SK-N-SH (cell line): ENCODE measurements around the gene ORC4. TPM values are rescaled to one million over a fixed set of nuclear protein-coding genes. Genes with fewer than 3 reads are reported as not detected.

Source experiments
- CTCF ChIA-PET: fragments of 300-600, 350-600 bp; formaldehyde crosslinking; extraction: SDS; loops from one replicate; lab custom pipeline; 2021; lab: Yijun Ruan, JAX
- POLR2A ChIA-PET: fragments of 350-600 bp; sonication (Branson Sonifier 250); formaldehyde crosslinking; extraction: SDS; loops from one replicate; lab custom pipeline; 2020; ENCODE audit warnings: antibody characterized with exemption, inconsistent platforms; lab: Yijun Ruan, JAX
- DNase-seq: peaks from one replicate; pipeline ENCODE4 v3.0.0; 2012
- H2AFZ ChIP-seq: fragments of 200-600 bp; sonication (generic); 2 replicates; pipeline ENCODE4 v1.8.1; 2016; ENCODE audit warnings: antibody characterized with exemption, mild to moderate bottlenecking, low read depth
- H3F3A ChIP-seq: fragments of 200-600 bp; sonication (generic); replicated peaks from 2 replicates; pipeline ENCODE3; 2016; ENCODE audit warnings: antibody characterized with exemption, mild to moderate bottlenecking; ENCODE audit not compliant: insufficient read depth
- H3K27ac ChIP-seq, 2 experiments: fragments of 200-500 bp in 1 of 2; fragments of 200-600 bp in 1 of 2; sonication (Bioruptor generic) in 1 of 2; sonication (generic), shearing (Covaris generic) in 1 of 2; 2 replicates each; pipeline versions ENCODE4 v1.5.1 to v1.6.1; 2014 to 2016; ENCODE audit warnings: low read depth in 2 of 2, inconsistent platforms in 1 of 2, low read length in 1 of 2, mild to moderate bottlenecking in 1 of 2, mixed read lengths in 1 of 2
- H3K27me3 ChIP-seq: fragments of 200-600 bp; sonication (generic), shearing (Covaris generic); 2 replicates; pipeline ENCODE4 v1.6.1; 2016; ENCODE audit warnings: mixed run types; ENCODE audit not compliant: insufficient read depth
- H3K36me3 ChIP-seq, 2 experiments: fragments of 200-500 bp in 1 of 2; fragments of 200-600 bp in 1 of 2; sonication (Bioruptor generic) in 1 of 2; sonication (generic) in 1 of 2; replicated peaks in 1 of 2; 2 replicates each; pipeline versions ENCODE3 to v1.5.1; 2014 to 2016; ENCODE audit warnings: low read length in 1 of 2, mild to moderate bottlenecking in 1 of 2; ENCODE audit not compliant: insufficient read depth in 2 of 2, control insufficient read depth in 1 of 2
- H3K4me1 ChIP-seq, 2 experiments: fragments of 200-500 bp in 1 of 2; fragments of 200-600 bp in 1 of 2; sonication (Bioruptor generic) in 1 of 2; sonication (generic), shearing (Covaris generic) in 1 of 2; 2 replicates each; pipeline versions ENCODE4 v1.5.1 to v1.6.1; 2014 to 2016; ENCODE audit warnings: low read depth in 1 of 2, low read length in 1 of 2, mixed run types in 1 of 2; ENCODE audit not compliant: insufficient read depth in 2 of 2, control insufficient read depth in 1 of 2
- H3K4me2 ChIP-seq: fragments of 200-600 bp; sonication (generic), shearing (Covaris generic); 2 replicates; pipeline ENCODE4 v1.6.1; 2017; ENCODE audit warnings: mixed run types
- H3K4me3 ChIP-seq, 2 experiments: fragments of 200-500 bp in 1 of 2; fragments of 200-600 bp in 1 of 2; sonication (Bioruptor generic) in 1 of 2; sonication (generic), shearing (Covaris generic) in 1 of 2; 2 replicates each; pipeline versions ENCODE4 v1.5.1 to v1.8.1; 2014 to 2016; ENCODE audit warnings: low read depth in 2 of 2, inconsistent platforms in 1 of 2, low read length in 1 of 2, mild to moderate bottlenecking in 1 of 2, mixed read lengths in 1 of 2, moderate library complexity in 1 of 2
- H3K79me2 ChIP-seq: fragments of 200-600 bp; sonication (generic); 2 replicates; pipeline ENCODE4 v1.8.1; 2017; ENCODE audit warnings: mild to moderate bottlenecking; ENCODE audit not compliant: insufficient read depth
- H3K9ac ChIP-seq: fragments of 200-600 bp; sonication (generic); 2 replicates; pipeline ENCODE4 v1.6.1; 2017; ENCODE audit warnings: mixed run types
- H3K9me2 ChIP-seq: fragments of 200-600 bp; sonication (generic); 2 replicates; pipeline ENCODE4 v1.6.1; 2017; ENCODE audit warnings: mixed run types
- H3K9me3 ChIP-seq: fragments of 200-600 bp; sonication (generic); 2 replicates; pipeline ENCODE4 v1.6.1; 2017; ENCODE audit warnings: mixed run types, mild to moderate bottlenecking, moderate library complexity
- H4K20me1 ChIP-seq: fragments of 200-600 bp; sonication (generic); 2 replicates; pipeline ENCODE4 v1.6.1; 2017; ENCODE audit warnings: mild to moderate bottlenecking, mixed run types; ENCODE audit not compliant: insufficient read depth
- CHD2 ChIP-seq: fragments of 150-350 bp; IDR thresholded peaks from 2 replicates; pipeline ENCODE4 v1.6.1; 2018; ENCODE audit warnings: low read length; ENCODE audit not compliant: partially characterized antibody
- CTCF ChIP-seq: fragments of 200-600 bp; sonication (generic); IDR thresholded peaks from 2 replicates; pipeline ENCODE4 v1.6.1; 2017; ENCODE audit warnings: antibody characterized with exemption, mild to moderate bottlenecking, moderate library complexity
- GABPA ChIP-seq: IDR thresholded peaks from 2 replicates; pipeline ENCODE4 v1.4.0; 2012; ENCODE audit warnings: low read depth, mild to moderate bottlenecking
- MAX ChIP-seq: IDR thresholded peaks from 2 replicates; pipeline ENCODE4 v1.4.0; 2012; ENCODE audit warnings: low read depth
- NRF1 ChIP-seq: IDR thresholded peaks from 2 replicates; pipeline ENCODE4 v1.6.1; 2012; ENCODE audit warnings: low read depth, mild to moderate bottlenecking, low read length
- POLR2AphosphoS5 ChIP-seq: IDR thresholded peaks from 2 replicates; pipeline ENCODE4 v1.6.1; 2012; ENCODE audit warnings: low read depth, low read length
- RAD21 ChIP-seq: IDR thresholded peaks from 2 replicates; pipeline ENCODE4 v1.6.1; 2012; ENCODE audit warnings: mild to moderate bottlenecking, low read length
- RCOR1 ChIP-seq: fragments of 150-350 bp; IDR thresholded peaks from 2 replicates; pipeline ENCODE4 v1.6.1; 2017; ENCODE audit warnings: antibody characterized with exemption, low read length
- SIN3A ChIP-seq: IDR thresholded peaks from 2 replicates; pipeline ENCODE4 v1.6.1; 2012; ENCODE audit warnings: low read depth, mild to moderate bottlenecking, low read length, moderate library complexity, borderline replicate concordance
- SMC3 ChIP-seq: IDR thresholded peaks from 2 replicates; pipeline ENCODE4 v1.6.1; 2012; ENCODE audit warnings: low read depth, low read length, improper control_type of control experiment
- TAF1 ChIP-seq: IDR thresholded peaks from 2 replicates; pipeline ENCODE4 v1.6.1; 2012; ENCODE audit warnings: low read depth, mild to moderate bottlenecking, low read length, moderate library complexity, borderline replicate concordance
- YY1 ChIP-seq: IDR thresholded peaks from 2 replicates; pipeline ENCODE4 v1.4.0; 2012; ENCODE audit warnings: low read depth, mild to moderate bottlenecking
- WGBS: methylation state at CpG from one replicate; pipeline ENCODE4 v1.1.6; 2017; ENCODE audit warnings: low lambda C conversion rate; 5-methylcytosine and 5-hydroxymethylcytosine counted together
- polyA plus RNA-seq, 3 experiments: library from polyadenylated mRNA; depleted of rRNA; stranded (reverse); fragments of >200 nt; gene quantifications; 2 replicates each; pipeline ENCODE4 v1.2.3, GENCODE V29; 2012

The ORC4 gene
- polyA plus RNA-seq, 1 of the 3 experiments (the other 2 are of a cell fraction): 15.2 TPM

GRCh38 chr2:147939313-147939712 is 81.2 kb downstream of the ORC4 start (continued):
- TF ChIP-seq GABPA: no peak
- TF ChIP-seq RCOR1: no peak

GRCh38 chr2:147937744-147938349 is 82.7 kb downstream of the ORC4 start:
- no peaks in the 10 kb centered on the region for H3K9me3 ChIP-seq
- H3K27me3 ChIP-seq: no peaks in the 10 kb centered on the region
- H3K4me1 ChIP-seq: no peaks in the 10 kb centered on the region
- no peaks in the 10 kb centered on the region for H3K9me2 ChIP-seq
- H4K20me1 ChIP-seq: no peaks in the 10 kb centered on the region
- peaks cover 43 to 77% of the 10 kb centered on the region in 2 experiments for H3K36me3 ChIP-seq
- DNase-seq: peak; percentile 16
- TF ChIP-seq SMC3 (peak; percentile 60), CTCF (peak; percentile 93), NRF1 (no peak), CHD2 (no peak), RAD21 (peak; percentile 84)
- TF ChIP-seq, all 33 proteins: peak for 3
- Histone ChIP-seq H3K4me3 (no peak overlapping the region; a peak in 1 of 4 replicates), H3K27ac (no peak overlapping the region), H3K4me2 (no peak overlapping the region), H3K9ac (no peak overlapping the region), H2AFZ (no peak overlapping the region), H3K79me2 (no peaks in the 10 kb centered on the region), H3F3A (peaks cover 23% of the 10 kb centered on the region)
- WGBS: 36% methylated on average over 3 of the region's 3 CpGs
- POLR2A ChIA-PET: no interaction called here
- CTCF ChIA-PET: interaction anchor here (0.5 to 1.5 kb wide), 10 partner anchors 10 to 1052 kb away, joined by 3 to 10 read pairs (median 4); no protein-coding TSS in a partner anchor

- Histone ChIP-seq H2AFZ (no peak overlapping the region), H3K4me1 (no peaks in the 10 kb centered on the region), H3K9me3 (no peaks in the 10 kb centered on the region), H3K79me2 (no peaks in the 10 kb centered on the region)
- DNase-seq: no peak
- TF ChIP-seq TAF1 (no peak), RAD21 (no peak), RCOR1 (no peak), MAX (no peak), YY1 (no peak), SIN3A (no peak), POLR2AphosphoS5 (no peak)
- TF ChIP-seq, all 33 proteins: peak for 0
- ChIA-PET POLR2A (interaction anchor here (0.6 kb wide), 1 partner anchor 372 kb away, joined by 3 read pairs; no protein-coding TSS in a partner anchor), CTCF (interaction anchor here (1.1 to 2.5 kb wide), 3 partner anchors 85 to 1056 kb away, joined by 3 to 15 read pairs (median 3); partner anchors contain the start of genes MBD5 and ORC4)
- no peaks in the 10 kb centered on the region for H3K9me2 ChIP-seq
- peaks cover 25% of the 10 kb centered on the region for H3F3A ChIP-seq
- WGBS: 100% methylated on average over 1 of the region's 1 CpG
- H3K4me2 ChIP-seq: no peak overlapping the region
- H3K4me3 ChIP-seq: no peak overlapping the region
- no peaks in the 10 kb centered on the region for H4K20me1 ChIP-seq
- no peak overlapping the region for H3K9ac ChIP-seq
- H3K27ac ChIP-seq: no peak overlapping the region
- peaks cover 39 to 67% of the 10 kb centered on the region in 2 experiments for H3K36me3 ChIP-seq
- H3K27me3 ChIP-seq: no peaks in the 10 kb centered on the region
These were observed 85.5 kb downstream of the ORC4 start for GRCh38 chr2:147934881-147935620.
